HG03108 (cell line): ENCODE data around the gene HSPA14.
"Not testable (repeated sequence)": the region's sequence is repeated elsewhere in the genome, so short reads cannot be mapped to it uniquely, and the experiment has no call there.

Experiments
- ATAC-seq: cut with Tn5 transposase; IDR thresholded peaks from one replicate; pipeline ENCODE4 v1.9.1; 2021; ENCODE audit warnings: moderate library complexity; ENCODE audit not compliant: unreplicated experiment

Gene HSPA14

DNA sequence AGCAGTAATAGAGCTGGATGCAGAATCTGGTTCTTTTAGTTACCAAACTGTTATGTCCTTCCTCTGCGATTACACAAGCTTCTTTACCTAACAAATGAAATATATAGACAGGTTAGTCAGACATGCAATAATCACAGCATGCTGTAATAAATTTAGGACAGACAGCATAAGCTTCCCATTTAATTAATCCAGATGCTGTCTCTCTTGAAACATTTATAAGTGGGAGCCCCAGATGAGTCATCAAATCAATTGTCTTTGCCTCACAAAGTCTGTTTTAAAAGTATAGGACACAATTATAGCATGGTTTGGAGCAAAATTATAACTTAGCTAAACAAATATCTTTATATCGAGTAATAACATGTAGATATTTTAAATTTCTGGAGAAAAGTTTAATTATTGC lies 1.9 kb upstream of the HSPA14 start:
- no peak for ATAC-seq

DNA sequence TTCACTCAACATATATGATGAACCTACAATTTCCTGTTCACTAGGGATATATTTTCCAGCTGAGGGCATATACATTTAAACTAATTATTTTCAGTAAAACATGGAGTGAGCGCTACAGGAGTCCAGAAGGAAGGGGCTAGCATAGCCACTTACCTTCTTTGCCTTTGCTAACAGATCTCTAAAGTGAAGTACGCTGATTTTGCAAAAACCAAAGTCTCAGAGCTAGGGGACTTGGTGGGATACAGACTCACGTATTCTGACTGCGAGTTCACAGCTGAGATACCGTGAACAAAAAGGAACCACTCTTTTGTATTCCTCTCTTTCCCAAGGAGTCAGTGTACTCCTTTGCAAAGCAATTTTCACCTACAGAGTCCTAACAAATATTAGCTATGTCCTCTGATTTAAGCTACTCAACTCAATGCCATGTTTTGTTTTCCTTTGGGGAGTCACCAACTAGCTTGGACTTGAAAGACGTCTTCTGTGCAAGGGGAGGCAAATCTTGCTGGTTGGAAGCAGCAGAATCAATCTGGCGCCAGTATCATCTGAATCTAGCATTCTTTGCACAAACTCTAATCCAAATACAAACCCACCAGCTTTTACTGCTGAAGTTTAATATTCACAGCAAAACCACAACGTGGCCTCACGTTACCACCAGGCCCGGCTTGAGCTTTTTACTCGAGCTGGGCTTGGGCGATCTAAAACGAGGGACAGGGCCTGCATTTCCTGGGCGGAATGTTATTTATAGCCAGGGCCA lies 926 bp upstream of the HSPA14 start:
- no peak for ATAC-seq

DNA sequence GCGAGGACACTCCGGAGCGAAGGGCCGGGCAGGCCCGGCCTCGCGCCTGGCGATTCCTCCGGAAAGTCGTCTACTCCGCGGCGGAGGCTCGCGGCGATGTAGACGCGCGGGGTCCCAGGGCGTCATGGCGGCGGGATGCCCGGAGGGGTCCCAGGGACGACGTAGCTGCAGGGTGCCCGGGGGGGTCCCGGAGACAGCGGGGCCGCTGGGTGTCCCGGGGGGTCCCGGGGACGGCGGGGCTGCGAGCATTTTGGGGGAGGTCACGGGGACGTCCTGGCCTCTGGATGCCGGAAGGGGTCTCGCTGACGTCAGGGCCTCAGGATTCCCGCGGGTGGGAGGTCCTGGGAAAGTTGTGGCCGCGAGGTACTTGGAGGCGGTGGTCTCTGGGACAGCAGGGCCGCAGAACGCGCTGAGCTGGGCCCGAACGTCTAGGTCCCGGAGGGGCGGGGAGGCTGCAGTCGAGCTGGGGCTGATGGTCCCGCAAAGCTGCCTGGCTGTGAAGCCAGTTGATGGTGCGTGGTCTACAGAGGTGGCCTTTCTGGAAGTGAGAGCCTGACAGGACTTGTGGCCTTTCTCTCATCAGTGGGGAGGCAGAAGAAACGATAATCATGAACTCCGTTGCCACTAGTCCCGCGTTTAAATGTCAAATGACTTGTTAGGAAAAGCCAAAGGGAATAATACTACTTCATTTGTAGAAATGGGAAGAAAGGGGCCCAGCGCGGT lies 637 bp downstream of the HSPA14 start:
- no peak for ATAC-seq

DNA sequence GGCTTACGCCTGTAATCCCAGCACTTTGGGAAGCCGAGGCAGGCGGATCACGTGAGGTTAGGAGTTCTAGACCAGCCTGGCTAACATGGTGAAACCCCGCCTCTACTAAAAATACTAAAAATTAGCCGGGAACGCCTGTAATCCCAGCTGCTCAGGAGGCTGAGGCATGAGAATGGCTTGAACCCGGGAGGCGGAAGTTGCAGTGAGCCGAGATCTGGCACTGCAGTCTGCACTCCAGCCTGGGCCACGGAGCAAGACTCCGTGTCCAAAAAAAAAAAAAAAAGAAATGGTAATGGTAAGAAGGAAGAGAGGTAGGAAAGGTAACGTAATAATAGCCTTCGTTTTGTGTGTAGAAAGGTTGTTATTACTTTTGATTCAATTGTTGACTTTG lies 1.2 kb downstream of the HSPA14 start:
- no peak for ATAC-seq

DNA sequence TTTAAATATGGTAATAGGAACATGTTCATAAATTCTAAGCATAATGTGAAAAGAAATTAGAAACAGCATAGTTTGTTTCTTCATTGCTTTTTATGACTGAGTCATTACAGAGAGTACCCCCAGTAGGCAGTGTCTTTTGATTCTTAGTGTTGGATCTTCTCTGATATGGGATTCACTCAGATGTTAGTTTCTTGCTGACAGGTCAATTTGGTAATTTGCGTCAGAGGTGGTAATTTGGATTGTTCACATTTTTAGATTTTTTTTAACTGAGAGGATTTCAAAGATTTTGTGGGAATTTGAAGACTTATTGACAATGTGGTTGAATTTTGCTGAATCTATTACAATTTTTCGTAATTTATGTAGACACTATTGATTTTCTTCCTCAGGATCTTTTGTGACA lies 2.1 kb downstream of the HSPA14 start:
- no peak for ATAC-seq

DNA sequence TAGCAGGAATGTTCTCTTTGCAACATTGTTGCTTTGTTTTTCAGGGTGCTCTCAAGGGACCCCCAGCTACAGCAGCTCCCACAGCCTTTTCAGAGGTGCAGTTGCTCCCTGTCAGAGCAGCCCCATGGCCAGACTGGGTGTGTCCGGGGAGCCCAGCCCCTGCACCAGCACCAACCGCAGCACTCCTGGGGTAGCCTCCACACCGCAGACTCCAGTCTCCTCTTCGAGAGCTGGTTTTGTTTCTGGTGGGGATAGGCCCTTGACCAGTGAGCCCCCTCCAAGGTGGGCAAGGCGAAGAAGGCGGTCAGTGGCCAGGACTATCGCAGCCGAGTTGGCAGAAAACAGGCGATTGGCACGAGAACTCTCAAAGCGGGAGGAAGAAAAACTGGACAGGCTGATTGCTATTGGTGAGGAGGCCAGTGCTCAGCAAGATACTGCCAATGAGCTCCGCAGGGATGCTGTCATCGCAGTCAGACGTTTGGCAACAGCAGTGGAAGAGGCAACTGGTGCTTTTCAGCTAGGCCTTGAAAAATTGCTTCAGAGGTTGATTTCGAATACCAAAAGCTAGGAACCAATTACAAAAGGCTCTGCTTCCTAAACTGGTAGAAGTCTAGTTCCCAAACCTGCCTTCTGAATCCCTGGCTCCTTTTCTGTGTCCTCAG lies 5.4 kb downstream of the HSPA14 start:
- ATAC-seq, result no peak

DNA sequence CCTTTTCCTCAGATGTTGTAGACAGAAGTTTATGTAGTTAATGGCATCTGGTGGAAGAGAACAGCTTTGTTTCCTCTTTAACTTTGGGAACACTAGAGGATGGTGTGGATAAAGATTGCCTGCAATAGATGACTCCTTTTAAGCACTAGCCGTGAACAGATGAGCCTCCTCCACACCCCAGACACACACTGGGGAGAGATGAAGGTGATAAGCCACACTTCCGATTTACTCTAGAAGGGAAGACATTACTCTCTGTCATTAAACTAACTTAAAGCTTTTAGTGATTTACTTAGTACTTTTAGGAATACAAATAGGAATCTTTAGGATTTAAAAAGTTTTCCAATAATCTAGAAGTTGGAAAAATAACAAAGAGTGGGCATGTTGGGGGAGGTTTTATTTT lies 6.8 kb downstream of the HSPA14 start:
- no peak for ATAC-seq

DNA sequence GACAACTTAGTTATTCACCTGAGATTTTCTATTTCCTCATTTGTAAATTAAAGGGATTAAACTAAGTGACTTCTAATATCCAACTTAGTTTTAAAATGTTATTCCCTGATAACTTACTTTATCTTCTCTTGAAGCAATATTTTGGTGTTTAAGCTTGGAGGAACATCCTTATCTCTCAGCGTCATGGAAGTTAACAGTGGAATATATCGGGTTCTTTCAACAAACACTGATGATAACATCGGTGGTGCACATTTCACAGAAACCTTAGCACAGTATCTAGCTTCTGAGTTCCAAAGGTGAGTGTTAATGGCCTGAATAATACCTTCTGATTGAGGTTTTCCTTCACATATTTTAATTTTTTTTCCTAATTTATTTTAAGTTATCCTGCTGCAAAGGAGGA lies 14.1 kb downstream of the HSPA14 start:
- ATAC-seq, result no peak

DNA sequence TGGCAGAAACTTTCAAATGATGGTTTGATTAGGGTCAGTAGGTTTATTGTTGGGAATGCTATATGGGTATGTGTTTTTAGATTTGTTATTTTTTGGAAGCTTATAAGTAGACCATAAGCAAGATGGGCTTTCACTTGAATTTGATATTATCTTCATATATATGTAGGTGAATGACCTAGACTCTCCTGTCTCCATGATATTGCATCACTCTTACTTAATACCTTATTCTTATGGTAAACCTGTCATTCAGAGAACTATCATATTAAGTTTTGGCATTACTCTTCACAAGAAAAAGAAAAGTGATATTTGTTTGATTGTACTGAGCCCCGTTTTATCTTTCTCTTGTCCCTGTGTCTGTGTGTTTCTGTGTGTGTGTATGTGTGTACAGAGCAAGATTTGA lies 17.3 kb downstream of the HSPA14 start:
- no peak for ATAC-seq

DNA sequence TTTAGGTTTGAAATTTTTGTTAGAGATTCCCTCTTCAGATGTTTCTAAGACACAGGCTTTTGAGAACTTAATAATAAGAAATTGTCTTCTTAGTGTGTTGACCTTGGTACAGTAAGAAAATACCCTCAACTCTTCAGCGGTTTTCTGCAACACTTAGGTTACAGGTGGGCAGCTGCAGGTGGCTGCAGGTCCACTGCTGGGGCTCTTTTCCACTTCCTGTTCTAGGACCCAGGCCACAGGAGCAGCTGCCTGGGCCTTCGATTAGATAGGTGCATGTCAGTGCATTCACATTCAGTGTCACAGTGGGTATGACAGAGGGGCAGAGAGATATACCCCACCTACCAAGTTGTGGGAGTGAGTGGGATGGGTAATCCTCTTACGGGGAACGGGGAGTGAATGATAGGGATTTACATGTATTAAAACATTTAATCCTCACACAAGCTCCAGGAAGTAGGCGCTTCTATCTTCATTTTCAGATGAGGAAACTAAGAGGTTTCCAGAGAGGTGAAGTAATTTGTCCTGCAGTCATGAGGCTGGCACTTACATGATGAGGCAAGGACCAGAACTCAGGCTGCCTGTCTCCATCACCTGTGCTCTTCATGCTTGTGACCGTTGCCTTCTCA lies 20.3 kb downstream of the HSPA14 start:
- no peak for ATAC-seq

DNA sequence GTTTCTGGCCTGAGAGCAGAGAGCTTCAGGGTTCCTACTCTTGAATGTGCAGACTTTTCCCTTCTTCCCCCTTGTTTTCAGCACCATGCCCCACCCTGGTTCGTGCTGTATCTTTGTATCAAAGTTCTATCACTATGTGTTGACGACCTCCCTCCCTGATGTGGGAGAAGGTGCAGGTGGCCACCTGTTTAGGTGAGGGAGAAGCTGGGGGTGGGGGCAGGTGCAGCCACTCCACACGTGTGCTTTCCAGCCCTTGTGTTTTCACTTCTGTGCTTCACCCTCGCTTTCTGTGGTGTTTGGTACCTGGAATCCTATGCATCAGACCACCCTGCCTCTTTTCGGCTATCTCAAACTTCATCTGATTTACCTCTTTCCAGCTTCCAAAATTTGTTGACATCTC lies 20.9 kb downstream of the HSPA14 start:
- ATAC-seq, result no peak

DNA sequence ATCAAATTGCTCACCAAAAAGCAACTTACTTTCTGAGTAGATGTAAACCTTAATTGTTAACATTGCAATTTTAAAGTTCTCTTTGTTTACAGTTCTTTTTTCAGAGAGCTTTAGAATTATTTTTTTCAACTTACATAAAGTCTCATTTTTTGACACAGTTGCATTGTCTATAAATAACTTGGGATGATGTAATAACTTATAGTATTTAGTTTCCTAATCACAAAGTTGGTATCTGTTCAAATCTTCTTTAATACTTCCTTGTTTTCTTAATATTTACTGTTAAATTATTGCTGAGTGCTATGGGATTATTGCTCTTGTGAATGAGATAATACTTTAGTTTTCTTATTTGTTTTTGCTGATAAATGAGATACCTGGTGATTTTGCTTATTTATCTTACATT lies 21.7 kb downstream of the HSPA14 start:
- no peak for ATAC-seq

DNA sequence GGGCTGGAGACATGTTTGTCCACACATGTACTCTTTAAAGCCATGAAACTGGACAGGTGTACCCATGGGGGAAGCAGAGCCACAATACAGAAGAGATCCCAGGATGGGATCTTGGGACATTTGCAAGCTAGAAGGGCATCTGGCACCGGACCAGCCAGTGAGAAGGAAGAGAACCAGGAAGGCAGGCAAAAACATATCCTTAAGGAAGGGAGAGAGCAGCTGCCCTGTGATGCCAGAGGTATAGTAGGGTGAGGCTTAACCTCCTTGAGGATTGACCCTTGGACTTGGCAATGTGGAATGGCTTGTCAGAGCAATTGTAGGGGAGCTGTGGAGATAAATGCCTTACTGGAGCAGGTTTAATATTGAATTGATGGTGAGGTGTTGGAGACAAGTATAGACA lies 22.7 kb downstream of the HSPA14 start:
- no peak for ATAC-seq

DNA sequence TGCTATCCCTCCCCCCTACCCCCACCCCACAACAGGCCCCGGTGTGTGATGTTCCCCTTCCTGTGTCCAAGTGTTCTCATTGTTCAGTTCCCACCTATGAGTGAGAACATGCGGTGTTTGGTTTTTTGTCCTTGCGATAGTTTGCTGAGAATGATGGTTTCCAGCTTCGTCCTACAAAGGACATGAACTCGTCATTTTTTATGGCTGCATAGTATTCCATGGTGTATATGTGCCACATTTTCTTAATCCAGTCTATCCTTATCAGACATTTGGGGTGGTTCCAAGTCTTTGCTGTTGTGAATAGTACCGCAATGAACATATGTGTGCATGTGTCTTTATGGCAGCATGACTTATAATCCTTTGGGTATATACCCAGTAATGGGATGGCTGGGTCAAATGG lies 26.4 kb downstream of the HSPA14 start:
- not testable (repeated sequence) for ATAC-seq

DNA sequence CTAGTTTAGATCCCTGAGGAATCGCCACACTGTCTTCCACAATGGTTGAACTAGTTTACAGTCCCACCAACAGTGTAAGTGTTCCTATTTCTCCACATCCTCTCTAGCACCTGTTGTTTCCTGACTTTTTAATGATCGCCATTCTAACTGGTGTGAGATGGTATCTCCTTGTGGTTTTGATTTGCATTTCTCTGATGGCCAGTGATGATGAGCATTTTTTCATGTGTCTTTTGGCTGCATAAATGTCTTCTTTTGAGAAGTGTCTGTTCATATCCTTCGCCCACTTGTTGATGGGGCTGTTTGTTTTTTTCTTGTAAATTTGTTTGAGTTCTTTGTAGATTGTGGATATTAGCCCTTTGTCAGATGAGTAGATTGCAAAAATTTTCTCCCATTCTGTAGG lies 26.8 kb downstream of the HSPA14 start:
- ATAC-seq, result not testable (repeated sequence)

DNA sequence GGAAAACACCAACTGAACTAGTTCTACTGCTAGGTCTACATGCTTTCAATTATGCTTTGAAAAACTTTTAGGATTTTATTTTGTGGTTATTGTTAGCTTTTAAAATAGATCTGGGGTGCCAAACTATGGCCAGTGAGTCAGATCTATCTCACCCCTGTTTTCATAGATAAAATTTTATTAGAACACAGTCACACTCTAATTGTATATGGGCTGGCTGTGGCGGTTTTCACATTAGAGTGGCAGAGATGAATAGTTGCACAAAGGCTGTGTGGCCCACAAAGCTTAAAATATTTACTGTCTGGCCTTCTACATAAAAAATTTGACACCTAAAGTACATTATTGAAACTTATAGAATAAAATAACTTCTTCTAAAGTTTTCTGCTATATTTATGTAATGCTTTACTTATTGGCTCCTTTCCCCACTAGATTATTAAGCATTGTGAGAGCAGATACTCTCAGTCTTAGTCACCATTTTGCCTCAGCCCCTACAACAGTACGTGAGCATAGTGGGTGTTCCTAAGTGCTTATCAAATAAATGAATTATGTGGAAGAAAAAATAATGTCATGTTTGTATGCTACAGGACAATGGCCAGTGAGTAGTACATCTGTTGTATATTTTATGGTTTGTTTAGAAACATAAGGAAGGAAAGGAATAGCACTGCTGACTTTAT lies 35.1 kb downstream of the HSPA14 start:
- peak; percentile 43 for ATAC-seq

DNA sequence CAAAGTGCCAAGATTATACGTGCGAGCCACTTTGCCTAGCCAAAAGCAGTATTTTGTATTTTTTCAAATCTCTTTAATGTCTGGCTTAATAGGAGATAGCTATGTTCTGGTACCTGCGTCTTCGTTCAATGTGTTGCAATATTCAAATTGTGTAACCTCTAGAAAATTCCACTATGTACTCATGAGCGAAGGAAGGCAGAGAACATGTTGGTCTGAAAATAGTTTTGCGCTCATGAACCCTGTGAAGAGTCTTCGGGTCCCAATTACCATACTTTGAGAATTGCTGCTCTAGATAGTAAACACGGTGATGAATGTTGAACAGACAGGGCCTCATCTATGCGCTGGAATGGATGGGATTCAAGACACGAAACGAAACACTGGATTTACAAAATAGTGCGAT lies 37.8 kb downstream of the HSPA14 start:
- no peak for ATAC-seq

DNA sequence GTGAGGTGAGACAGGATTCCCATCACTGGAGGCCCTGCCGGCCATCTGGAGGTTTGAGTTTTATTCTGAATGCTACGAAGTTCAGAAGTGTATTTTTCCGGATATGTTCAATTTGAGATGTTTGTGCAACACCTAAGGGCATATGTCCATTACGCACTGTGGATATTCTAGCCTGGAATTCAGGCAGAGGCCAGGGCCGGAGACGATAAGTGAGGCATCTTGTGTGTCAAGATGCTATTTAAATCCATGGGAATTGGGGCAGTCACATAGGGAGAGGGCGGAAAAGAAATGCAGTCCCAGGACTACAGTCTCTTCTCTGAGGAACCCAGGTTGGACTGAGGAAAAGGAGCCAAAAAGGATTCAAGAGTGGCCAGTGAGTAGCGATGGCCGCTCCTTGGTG lies 38.7 kb downstream of the HSPA14 start:
- ATAC-seq, result no peak

DNA sequence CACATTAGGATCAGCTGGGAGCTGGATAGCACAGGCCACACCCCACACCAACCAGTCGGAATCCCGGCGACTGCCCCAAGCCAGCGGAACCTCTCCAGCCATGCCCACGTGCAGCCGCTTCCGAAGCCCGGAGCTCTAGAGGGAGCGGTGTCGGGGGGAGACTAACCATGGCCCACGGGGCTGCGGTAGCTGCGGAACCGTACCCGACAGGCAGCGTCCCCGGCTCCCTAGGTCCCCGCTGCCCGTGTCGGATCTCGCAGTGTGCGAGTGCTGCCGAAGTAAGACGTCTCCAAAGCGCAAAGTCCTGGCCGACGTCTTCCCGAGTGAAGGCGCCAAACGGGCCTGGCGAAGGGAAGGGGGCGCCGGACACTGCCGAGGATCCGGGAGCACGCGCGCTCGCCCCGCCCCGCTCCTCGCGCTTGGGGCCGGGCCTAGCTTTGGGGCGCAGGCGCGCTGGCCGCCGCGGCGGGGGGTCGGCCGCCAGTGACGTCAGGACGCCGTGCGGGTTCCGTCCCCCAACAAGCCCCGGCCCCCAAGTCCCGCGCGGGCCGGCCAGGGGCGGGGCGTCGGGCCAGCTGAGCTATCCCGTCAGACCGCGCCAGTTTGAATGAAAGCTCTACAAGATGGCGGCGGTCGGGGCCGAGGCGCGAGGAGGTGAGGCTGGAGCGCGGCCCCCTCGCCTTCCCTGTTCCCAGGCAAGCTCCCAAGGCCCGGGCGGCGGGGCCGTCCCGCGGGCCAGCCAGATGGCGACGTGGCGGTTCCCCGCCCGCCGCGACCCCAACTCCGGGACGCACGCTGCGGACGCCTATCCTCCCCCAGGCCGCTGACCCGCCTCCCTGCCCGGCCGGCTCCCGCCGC lies 40.4 kb downstream of the HSPA14 start, which contains the start of gene SUV39H2:
SUV39H2 (plus strand) TSS at position 601 of the 858 bp plus-strand sequence; CDS start at position 624, 23 bp downstream.
- peak; percentile 95 for ATAC-seq
